Vagina (tissue), 2 donors: ENCODE results near the gene CARHSP1.

Experiments used
- CTCF ChIP-seq, 3 experiments: fragments of 450-650 bp in 2 of 3; fragments of 200-600 bp in 1 of 3; sonication (generic) in 1 of 3; IDR thresholded peaks; one replicate each; pipeline ENCODE4 v1.5.1; 2017 to 2019; ENCODE audit warnings: antibody characterized with exemption in 3 of 3, mild to moderate bottlenecking in 2 of 3, moderate library complexity in 2 of 3
- POLR2A ChIP-seq, 2 donors: fragments of 450-650 bp; IDR thresholded peaks; one replicate each; pipeline ENCODE4 v1.6.1; 2017; ENCODE audit warnings: antibody characterized with exemption in 2 of 2, mild to moderate bottlenecking in 2 of 2, moderate library complexity in 2 of 2
- POLR2AphosphoS5 ChIP-seq, 2 donors: sonication (generic); formaldehyde crosslinking; IDR thresholded peaks; one replicate each; pipeline ENCODE4 v1.9.0; 2017; ENCODE audit warnings: antibody characterized with exemption in 2 of 2, mild to moderate bottlenecking in 2 of 2, low read depth in 1 of 2; ENCODE audit not compliant: insufficient read depth in 1 of 2

DNA sequence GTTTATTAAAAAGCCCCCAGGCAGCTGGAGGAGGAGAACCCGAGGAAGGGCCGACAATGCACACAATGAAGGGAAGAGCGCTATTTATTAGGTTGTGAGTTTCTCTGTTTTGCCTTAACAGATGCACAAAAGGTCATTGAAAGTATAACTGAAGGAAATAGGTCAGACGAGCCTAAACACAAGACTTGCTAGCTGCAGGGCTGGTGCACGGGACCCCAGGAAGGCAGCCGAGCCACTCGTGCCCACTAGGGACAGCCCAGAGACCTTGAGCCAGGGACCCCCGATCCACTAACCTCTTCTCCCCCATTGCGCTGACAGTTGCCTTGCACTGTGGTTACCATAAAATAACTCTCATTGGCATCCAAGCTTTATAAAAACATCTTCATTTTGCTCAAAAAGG is 24.6 kb upstream of the CARHSP1 start:
- TF ChIP-seq CTCF (IDR thresholded peaks at IDR 0.05): no peak
- no peak for TF ChIP-seq POLR2A (IDR thresholded peaks at IDR 0.05)
- no peak for TF ChIP-seq POLR2AphosphoS5 (IDR thresholded peaks at IDR 0.05; ENCODE audit: insufficient read depth in 1 of 2, low read depth in 1 of 2)
